Measurements from ENCODE around the gene ZNF709. TPM values are rescaled to one million over a fixed set of nuclear protein-coding genes. Genes with fewer than 3 reads are reported as not detected.

Gene ZNF709
- total and polyA plus RNA-seq, 2 of the 13 experiments (the other 11 are each of a cell fraction or from before 2014, with no cell fraction given), result 1.5 to 3.9 TPM

DNA sequence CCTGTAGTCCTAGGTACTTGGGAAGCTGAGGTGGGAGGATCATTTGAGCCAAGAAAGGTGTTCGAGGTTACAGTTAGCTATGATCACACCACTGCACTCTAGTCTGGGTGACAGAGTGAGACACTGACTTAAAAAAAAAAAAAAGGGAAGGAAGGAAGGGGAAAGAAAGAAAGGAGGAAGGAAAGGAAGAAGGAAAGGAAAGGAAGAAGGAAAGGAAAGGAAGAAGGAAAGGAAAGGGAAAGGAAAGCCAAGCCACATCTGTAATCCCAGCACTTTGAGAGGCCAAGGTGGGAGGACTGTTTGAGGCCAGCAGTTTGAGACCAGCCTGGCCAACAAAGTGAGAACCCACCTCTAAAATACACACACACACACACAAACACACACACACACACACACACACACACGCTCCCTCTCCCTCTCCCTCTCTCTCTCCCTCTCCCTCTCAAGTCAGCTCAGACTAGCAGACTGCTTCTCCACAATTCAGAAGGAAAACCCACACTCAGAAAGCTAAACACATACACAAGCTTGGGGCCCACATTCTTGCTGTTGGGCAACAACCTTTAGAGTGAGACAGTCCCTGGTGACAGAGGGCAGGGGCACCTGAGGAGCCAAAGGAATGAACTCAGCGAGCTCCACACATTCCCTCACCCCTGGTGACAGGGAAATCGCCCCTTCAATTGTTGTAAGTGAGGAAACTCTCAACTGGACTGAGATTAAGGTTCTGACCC is 2.7 kb downstream of the ZNF709 start (continued):
- TF ChIP-seq CEBPB (IDR thresholded peaks at IDR 0.05; ENCODE audit: borderline replicate concordance, low read depth, low read length) (peak; percentile 48; the same call in 1 of the 2 replicates), HINFP (CRISPR knock-in tag; IDR thresholded peaks at IDR 0.05; ENCODE audit: low read depth) (no peak), ATF1 (CRISPR knock-in tag; IDR thresholded peaks at IDR 0.05) (no peak), ZNF414 (CRISPR knock-in tag; IDR thresholded peaks at IDR 0.05) (no peak), TARDBP (CRISPR knock-in tag; IDR thresholded peaks at IDR 0.05) (no peak), ZNF652 (CRISPR knock-in tag; IDR thresholded peaks at IDR 0.05; ENCODE audit: borderline replicate concordance, low read depth) (no peak), ZBTB2 (CRISPR knock-in tag; IDR thresholded peaks at IDR 0.05; ENCODE audit: low read depth) (no peak), CEBPG (CRISPR knock-in tag; IDR thresholded peaks at IDR 0.05) (peak; percentile 59), ZFP62 (CRISPR knock-in tag; IDR thresholded peaks at IDR 0.05) (no peak), NR2F2 (IDR thresholded peaks at IDR 0.05; ENCODE audit: borderline replicate concordance, low read depth) (no peak), ARHGAP35 (CRISPR knock-in tag; IDR thresholded peaks at IDR 0.05; ENCODE audit: borderline replicate concordance) (no peak)
- TF ChIP-seq, protein P1, sequence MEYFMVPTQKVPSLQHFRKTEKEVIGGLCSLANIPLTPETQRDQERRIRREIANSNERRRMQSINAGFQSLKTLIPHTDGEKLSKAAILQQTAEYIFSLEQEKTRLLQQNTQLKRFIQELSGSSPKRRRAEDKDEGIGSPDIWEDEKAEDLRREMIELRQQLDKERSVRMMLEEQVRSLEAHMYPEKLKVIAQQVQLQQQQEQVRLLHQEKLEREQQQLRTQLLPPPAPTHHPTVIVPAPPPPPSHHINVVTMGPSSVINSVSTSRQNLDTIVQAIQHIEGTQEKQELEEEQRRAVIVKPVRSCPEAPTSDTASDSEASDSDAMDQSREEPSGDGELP (IDR thresholded peaks at IDR 0.05; ENCODE audit: borderline replicate concordance, low read depth), result no peak
- TF ChIP-seq, protein P2, sequence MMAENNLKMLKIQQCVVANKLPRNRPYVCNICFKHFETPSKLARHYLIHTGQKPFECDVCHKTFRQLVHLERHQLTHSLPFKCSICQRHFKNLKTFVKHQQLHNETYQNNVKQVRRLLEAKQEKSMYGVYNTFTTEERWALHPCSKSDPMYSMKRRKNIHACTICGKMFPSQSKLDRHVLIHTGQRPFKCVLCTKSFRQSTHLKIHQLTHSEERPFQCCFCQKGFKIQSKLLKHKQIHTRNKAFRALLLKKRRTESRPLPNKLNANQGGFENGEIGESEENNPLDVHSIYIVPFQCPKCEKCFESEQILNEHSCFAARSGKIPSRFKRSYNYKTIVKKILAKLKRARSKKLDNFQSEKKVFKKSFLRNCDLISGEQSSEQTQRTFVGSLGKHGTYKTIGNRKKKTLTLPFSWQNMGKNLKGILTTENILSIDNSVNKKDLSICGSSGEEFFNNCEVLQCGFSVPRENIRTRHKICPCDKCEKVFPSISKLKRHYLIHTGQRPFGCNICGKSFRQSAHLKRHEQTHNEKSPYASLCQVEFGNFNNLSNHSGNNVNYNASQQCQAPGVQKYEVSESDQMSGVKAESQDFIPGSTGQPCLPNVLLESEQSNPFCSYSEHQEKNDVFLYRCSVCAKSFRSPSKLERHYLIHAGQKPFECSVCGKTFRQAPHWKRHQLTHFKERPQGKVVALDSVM (CRISPR knock-in tag; IDR thresholded peaks at IDR 0.05), result peak; percentile 84
